ENCODE results near the gene RNF20.

- no peak for TF ChIP-seq CTCF (conservative IDR thresholded peaks at IDR 0.05 in 1 of 2, IDR thresholded peaks at IDR 0.05 in 1 of 2; ENCODE audit: extremely low read depth in 1 of 2, insufficient read depth in 1 of 2, low read depth in 1 of 2, low read length in 2 of 2)
- no peak for TF ChIP-seq EZH2 (IDR thresholded peaks at IDR 0.05; ENCODE audit: borderline replicate concordance, low read length)
Measured at GRCh38 chr9:101571114-101571513, 37.5 kb downstream of the RNF20 start.

Data from mammary epithelial cell (primary cell).